Stimulated activated CD8-positive, alpha-beta memory T cell treated with anti-CD3 and anti-CD28 coated beads, Interleukin-7, amount 100 ng/mL, for 1 hour (primary cell): Measurements from ENCODE around the gene RAN.
"Not testable (repeated sequence)": the region's sequence is repeated elsewhere in the genome, so short reads cannot be mapped to it uniquely, and the experiment has no call there.

Experiments used
- DNase-seq, 2 donors: peaks; one replicate each; pipeline ENCODE4 v3.0.0-alpha.2; 2020; ENCODE audit warnings: low read depth in 2 of 2

RAN gene

GRCh38 chr12:130849561-130850417 lies 22.1 kb upstream of the RAN start:
- no peak for DNase-seq

DNA sequence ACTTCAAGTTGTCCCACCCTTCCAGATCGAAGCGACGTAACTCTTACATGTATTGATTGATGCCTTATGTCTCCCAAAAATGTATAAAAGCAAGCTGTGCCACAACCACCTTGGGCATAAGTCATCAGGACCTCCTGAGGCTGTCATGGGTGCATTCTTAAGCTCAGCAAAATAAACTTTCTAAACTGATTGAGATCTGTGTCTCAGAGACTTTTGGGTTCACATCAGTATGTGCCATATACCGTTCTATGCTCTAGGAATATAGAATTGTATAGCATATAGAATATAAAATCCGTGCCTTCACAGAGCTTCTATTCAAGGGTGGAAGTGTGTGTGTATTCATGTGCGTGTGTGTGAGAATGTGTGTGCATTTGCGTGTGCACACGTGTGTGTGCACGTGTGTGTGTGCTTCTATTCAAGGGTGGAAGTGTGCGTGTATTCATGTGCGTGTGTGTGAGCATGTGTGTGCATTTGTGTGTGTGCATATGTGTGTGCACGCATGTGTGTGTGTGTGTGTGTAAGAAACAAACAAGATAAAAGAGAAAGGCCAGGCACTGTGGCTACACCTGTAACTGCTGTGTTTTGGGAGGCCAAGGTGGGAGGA lies 21.3 kb upstream of the RAN start:
- no peak for DNase-seq

DNA sequence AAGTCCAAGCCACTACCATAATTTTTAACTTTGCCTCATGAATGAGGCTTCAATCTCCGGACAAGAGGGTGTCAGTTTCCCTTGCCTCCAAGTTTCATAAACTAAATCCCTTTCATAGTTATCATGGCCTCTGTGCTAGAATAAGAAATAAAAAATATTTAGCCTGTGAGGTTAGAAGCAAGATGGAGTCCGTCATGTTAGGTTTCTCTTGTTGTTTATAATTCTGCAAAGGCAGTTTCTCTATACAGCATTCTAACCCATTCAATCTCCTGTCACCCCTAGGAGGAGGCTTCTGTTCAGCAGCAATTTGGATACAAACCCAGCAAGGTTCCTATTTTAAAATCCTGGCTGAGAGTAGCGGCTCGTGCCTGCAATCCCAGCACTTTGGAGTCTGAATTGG lies 15.8 kb upstream of the RAN start:
- DNase-seq: no peak

- DNase-seq: no peak
Measured at GRCh38 chr12:130858084-130858483, 13.8 kb upstream of the RAN start.

DNA sequence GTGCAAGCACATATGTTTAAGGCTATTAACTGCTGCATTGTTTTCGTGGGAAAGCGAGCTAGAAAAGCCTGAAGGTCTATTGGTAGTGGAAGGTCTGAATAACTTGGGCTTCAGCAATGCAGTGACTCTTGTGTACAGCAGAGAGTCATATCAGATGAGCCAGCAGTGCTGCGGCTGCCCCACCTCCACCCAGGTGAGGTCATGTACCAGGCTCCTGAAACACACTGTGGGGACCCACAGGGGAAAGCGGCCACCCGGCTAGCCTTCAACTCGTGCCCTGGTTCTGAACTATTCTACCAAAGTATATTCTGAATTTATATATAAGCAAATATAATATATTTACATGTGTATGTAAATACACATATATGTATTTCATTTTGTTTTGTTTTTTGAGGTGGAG lies 12.7 kb upstream of the RAN start:
- no peak for DNase-seq

DNA sequence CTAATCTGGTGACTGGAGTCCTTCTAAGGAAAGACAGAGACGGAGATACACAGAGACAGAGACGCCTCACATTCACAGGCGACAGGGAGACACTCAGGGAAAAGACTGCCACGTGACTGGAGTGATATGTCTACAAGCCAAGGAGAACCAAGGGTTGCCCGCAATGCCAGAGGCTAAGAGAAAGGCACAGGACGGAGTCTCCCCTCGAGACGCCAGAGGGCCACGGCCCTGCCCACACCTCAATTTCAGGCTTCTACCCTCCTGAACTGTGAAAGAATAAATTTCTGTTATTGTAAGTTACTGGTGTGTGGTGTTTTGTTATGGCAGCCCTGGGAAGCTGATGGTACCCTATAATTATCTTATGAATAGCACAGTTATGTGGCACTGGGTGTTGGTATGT lies 11.6 kb upstream of the RAN start:
- DNase-seq: no peak

- no peak for DNase-seq
Measured at GRCh38 chr12:130862161-130862560, 9.7 kb upstream of the RAN start.

DNA sequence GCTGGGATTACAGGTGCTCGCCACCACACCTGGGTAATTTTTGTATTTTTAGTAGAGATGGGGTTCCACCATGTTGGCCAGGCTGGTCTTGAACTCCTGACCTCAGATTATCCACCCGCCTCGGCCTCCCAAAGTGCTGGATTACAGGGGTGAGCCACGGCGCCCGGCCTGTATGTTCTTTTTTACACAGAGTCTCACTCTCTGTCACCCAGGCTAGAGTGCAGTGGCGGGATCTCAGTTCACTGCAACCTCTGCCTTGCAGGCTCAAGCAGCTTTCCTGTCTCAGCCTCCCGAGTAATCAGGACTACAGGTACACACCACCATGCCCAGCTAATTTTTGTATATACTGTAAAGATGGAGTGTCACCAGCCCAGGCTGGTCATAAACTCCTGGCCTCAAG lies 9.1 kb upstream of the RAN start:
- DNase-seq: not testable (repeated sequence)

GRCh38 chr12:130863298-130863697 lies 8.6 kb upstream of the RAN start:
- no peak for DNase-seq

DNA sequence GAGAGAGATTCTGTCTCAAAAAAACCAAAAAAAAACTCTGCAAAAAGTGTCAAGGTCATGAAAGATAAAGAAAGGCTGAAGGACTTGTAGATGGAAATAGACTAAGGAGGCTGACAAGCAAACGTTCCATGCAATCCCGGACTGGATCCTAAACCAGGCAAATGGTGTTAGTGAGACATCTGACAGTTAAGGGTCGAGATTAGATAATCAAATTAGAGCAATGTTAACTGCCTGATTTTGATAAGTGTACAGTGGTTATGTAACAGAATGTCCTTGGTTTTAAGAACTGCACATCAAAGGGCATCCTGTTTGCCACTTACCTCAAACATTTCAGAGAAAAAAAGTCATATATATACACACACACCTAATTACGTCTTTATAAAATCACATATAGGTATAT lies 3.5 kb upstream of the RAN start:
- no peak for DNase-seq

GRCh38 chr12:130870442-130871285 lies 1.2 kb upstream of the RAN start:
- peak; percentile 13 to 35 for DNase-seq

DNA sequence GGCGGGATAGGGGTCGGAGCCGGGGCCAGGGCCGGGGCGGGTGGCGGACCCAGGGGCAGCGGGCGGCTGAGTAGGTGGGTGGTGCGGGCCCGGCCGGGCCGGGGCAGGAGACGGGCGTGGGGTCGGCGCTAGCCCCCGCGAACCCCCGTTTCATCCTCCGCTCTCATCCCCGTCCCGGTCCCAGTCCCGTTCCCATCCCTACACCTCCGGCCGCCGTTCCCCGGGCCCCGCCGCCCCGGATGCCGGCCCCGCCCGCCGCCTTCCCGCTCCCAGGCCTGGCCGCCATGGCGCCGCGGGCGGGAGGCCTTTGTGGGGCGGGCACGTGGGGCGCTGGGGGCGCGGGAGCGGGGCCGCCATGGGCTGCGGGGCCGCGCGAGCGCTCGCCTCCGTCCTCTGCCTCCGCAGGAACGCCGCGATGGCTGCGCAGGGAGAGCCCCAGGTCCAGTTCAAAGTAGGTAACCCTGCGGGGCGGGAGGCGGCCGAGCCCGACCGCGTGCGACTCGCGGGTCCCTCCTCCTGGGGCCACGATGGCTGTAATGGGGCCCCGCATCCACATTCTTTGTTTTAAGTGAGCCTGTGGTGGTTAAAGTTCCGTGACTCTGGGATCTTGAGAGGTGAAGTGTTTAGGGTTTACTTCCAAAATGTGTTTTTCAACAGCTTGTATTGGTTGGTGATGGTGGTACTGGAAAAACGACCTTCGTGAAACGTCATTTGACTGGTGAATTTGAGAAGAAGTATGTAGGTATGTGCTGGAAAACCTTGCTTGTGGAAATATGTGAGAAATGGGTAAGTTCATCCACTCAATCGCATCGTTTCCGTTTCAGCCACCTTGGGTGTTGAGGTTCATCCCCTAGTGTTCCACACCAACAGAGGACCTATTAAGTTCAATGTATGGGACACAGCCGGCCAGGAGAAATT lies 572 bp downstream of the RAN start:
- DNase-seq: peak; percentile 3 to 21

GRCh38 chr12:130873106-130873795 lies 1.4 kb downstream of the RAN start:
- DNase-seq: no peak

GRCh38 chr12:130873825-130874224 lies 2.0 kb downstream of the RAN start:
- DNase-seq: no peak

DNA sequence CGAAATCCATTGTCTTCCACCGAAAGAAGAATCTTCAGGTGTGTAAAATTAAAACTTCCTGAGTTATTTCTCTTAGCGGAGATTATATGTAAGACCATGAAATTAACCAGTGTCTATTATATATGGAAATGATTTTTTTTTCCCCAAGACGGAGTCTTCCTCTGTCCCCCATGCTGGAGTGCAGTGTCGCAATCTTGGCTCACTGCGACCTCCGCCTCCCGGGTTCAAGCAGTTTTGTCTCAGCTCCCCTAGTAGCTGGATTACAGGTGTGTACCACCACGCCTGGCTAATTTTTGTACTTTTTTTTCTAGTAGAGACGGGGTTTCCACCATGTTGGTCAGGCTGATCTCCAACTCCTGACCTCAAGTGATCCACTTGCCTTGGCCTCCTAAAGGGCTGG lies 2.8 kb downstream of the RAN start:
- no peak for DNase-seq

- DNase-seq: no peak
Measured at GRCh38 chr12:130875193-130875592, 3.3 kb downstream of the RAN start.

GRCh38 chr12:130875708-130876107 lies 3.8 kb downstream of the RAN start:
- not testable (repeated sequence) for DNase-seq

GRCh38 chr12:130876297-130876696 lies 4.4 kb downstream of the RAN start:
- DNase-seq: no peak

GRCh38 chr12:130876758-130877157 lies 4.9 kb downstream of the RAN start:
- no peak for DNase-seq

- DNase-seq: no peak
Measured at GRCh38 chr12:130877333-130877732, 5.5 kb downstream of the RAN start.
